Activated CD8-positive, alpha-beta memory T cell treated with anti-CD3 and anti-CD28 coated beads for 4 hours (primary cell): ENCODE results near the gene DOHH.
"Not testable (repeated sequence)": the region's sequence is repeated elsewhere in the genome, so short reads cannot be mapped to it uniquely, and the experiment has no call there.

ENCODE experiments used
- DNase-seq, 2 donors: peaks; one replicate each; pipeline ENCODE4 v3.0.0-alpha.2; 2020; ENCODE audit warnings: low read depth in 2 of 2

The DOHH gene

GRCh38 chr19:3459089-3459881, 41.2 kb downstream of the DOHH start:
- no peak for DNase-seq

- no peak for DNase-seq
These were observed 42.0 kb downstream of the DOHH start for GRCh38 chr19:3458229-3459088.

GRCh38 chr19:3457528-3458228, 42.8 kb downstream of the DOHH start:
- DNase-seq = no peak

GRCh38 chr19:3456925-3457527, 43.4 kb downstream of the DOHH start:
- DNase-seq = no peak

- DNase-seq = no peak
These were observed 44.4 kb downstream of the DOHH start for GRCh38 chr19:3455960-3456601.

GRCh38 chr19:3455393-3455955, 45.0 kb downstream of the DOHH start:
- no peak for DNase-seq

- no peak for DNase-seq
These were observed 45.6 kb downstream of the DOHH start for GRCh38 chr19:3454656-3455392.

GRCh38 chr19:3453840-3454239, 46.6 kb downstream of the DOHH start:
- no peak for DNase-seq

- DNase-seq = not testable (repeated sequence)
These were observed 47.6 kb downstream of the DOHH start for GRCh38 chr19:3452942-3453214.

- DNase-seq = no peak
These were observed 48.1 kb downstream of the DOHH start for GRCh38 chr19:3452171-3452941.

GRCh38 chr19:3451451-3451866, 49.0 kb downstream of the DOHH start:
- no peak for DNase-seq

GRCh38 chr19:3450796-3451411, 49.6 kb downstream of the DOHH start:
- DNase-seq = no peak

GRCh38 chr19:3448616-3449334, 51.7 kb downstream of the DOHH start:
- no peak for DNase-seq

- not testable (repeated sequence) for DNase-seq
These were observed 53.8 kb downstream of the DOHH start for GRCh38 chr19:3446657-3447056.

- DNase-seq = no peak
These were observed 55.7 kb downstream of the DOHH start for GRCh38 chr19:3444695-3445234.

- DNase-seq = no peak
These were observed 56.4 kb downstream of the DOHH start for GRCh38 chr19:3443840-3444694.

GRCh38 chr19:3442487-3443071, 57.9 kb downstream of the DOHH start:
- no peak for DNase-seq
